Right lobe of liver (tissue), 4 donors: ENCODE results near the gene CSF1.

Experiments
- POLR2A ChIP-seq: fragments of 450-650 bp; IDR thresholded peaks from one replicate; pipeline ENCODE4 v1.6.1; 2017; ENCODE audit warnings: antibody characterized with exemption, mild to moderate bottlenecking
- TF ChIP-seq, protein P1 (sequence below), 4 donors: fragments of 200-600 bp in 3 of 4; fragments of 450-650 bp in 1 of 4; IDR thresholded peaks; one replicate each; pipeline versions ENCODE4 v1.5.1 to v1.8.0; 2016 to 2022; ENCODE audit warnings: antibody characterized with exemption in 4 of 4, mild to moderate bottlenecking in 2 of 4
- donor health status: DM: no; HTN: no; CAD: no.
- donor health status: DM: no; HTN: no; CAD: no.
- donor health status: DM: no; HTN: yes; CAD: no.

DNA sequence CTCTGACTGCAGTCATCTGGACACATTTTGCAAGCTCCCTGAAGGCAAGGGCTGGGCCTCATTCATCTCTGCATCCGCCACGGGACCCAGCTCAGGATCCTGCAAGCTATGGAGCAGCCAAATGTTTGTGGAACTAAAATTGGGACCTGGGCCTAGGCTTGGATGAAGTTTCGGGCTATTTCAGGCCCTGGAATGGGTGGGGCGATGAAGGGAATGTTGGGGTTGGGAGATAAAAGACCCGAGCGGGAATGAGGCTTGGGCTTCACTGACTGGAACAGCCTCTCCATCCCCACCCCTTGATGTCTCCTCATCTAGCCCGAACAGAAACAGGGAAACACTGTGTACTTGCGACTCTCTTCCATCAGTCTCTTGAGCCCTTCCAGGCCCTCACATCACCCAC, 66.6 kb downstream of the CSF1 start:
- TF ChIP-seq, protein P1, sequence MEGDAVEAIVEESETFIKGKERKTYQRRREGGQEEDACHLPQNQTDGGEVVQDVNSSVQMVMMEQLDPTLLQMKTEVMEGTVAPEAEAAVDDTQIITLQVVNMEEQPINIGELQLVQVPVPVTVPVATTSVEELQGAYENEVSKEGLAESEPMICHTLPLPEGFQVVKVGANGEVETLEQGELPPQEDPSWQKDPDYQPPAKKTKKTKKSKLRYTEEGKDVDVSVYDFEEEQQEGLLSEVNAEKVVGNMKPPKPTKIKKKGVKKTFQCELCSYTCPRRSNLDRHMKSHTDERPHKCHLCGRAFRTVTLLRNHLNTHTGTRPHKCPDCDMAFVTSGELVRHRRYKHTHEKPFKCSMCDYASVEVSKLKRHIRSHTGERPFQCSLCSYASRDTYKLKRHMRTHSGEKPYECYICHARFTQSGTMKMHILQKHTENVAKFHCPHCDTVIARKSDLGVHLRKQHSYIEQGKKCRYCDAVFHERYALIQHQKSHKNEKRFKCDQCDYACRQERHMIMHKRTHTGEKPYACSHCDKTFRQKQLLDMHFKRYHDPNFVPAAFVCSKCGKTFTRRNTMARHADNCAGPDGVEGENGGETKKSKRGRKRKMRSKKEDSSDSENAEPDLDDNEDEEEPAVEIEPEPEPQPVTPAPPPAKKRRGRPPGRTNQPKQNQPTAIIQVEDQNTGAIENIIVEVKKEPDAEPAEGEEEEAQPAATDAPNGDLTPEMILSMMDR (IDR thresholded peaks at IDR 0.05) = no peak
- no peak for TF ChIP-seq POLR2A
